Stomach (tissue), 9 donors: ENCODE measurements around the gene MIOS. TPM values are rescaled to one million over a fixed set of nuclear protein-coding genes. Genes with fewer than 3 reads are reported as not detected.

Experiments
- DNase-seq, 2 donors: peaks; one replicate each; pipeline versions ENCODE4 v3.0.0 to v3.0.0-alpha.2; 2013 to 2019
- H3K27ac ChIP-seq, 5 donors: fragments of 200-600 bp in 4 of 5; sonication (generic) in 4 of 5; one replicate each; pipeline ENCODE4 v1.5.1; 2013 to 2019; ENCODE audit warnings: mild to moderate bottlenecking in 1 of 5, moderate library complexity in 1 of 5
- H3K27me3 ChIP-seq, 3 donors: fragments of 200-600 bp; sonication (generic); one replicate each; pipeline ENCODE4 v1.5.1; 2017 to 2019; ENCODE audit warnings: mixed run types in 1 of 3
- H3K36me3 ChIP-seq, 4 donors: fragments of 200-600 bp; sonication (generic); 1 replicate in 3 of 4; 2 replicates in 1 of 4; pipeline ENCODE4 v1.5.1; 2016 to 2019
- H3K4me1 ChIP-seq, 4 donors: fragments of 200-600 bp; sonication (generic); one replicate each; pipeline ENCODE4 v1.5.1; 2016 to 2019
- H3K4me3 ChIP-seq, 4 donors: fragments of 200-600 bp; sonication (generic) in 3 of 4; one replicate each; pipeline ENCODE4 v1.5.1; 2016 to 2019; ENCODE audit warnings: mild to moderate bottlenecking in 1 of 4
- H3K9me3 ChIP-seq, 4 donors: fragments of 200-600 bp; sonication (generic); one replicate each; pipeline ENCODE4 v1.5.1; 2016 to 2019
- CTCF ChIP-seq, 7 experiments: fragments of 450-650 bp in 4 of 7; fragments of 200-600 bp in 3 of 7; sonication (generic) in 3 of 7; IDR thresholded peaks; one replicate each; pipeline ENCODE4 v1.5.1; 2016 to 2019; ENCODE audit warnings: antibody characterized with exemption in 7 of 7, control low read depth in 2 of 7, mild to moderate bottlenecking in 1 of 7
- EP300 ChIP-seq: sonication (generic); formaldehyde crosslinking; IDR thresholded peaks from one replicate; pipeline ENCODE4 v1.6.1; 2017; ENCODE audit warnings: antibody characterized with exemption
- POLR2A ChIP-seq, 4 donors: fragments of 450-650 bp; IDR thresholded peaks; one replicate each; pipeline ENCODE4 v1.6.1; 2016; ENCODE audit warnings: antibody characterized with exemption in 4 of 4, control low read depth in 2 of 4, mild to moderate bottlenecking in 1 of 4, moderate library complexity in 1 of 4
- POLR2AphosphoS5 ChIP-seq, 3 donors: sonication (generic); formaldehyde crosslinking; IDR thresholded peaks; one replicate each; pipeline ENCODE4 v1.6.1; 2016; ENCODE audit warnings: antibody characterized with exemption in 3 of 3
- WGBS, 5 donors: extraction: QIAGEN DNeasy Blood & Tissue Kit in 3 of 5; methylation state at CpG; one replicate each; pipeline versions ENCODE4 v1.1.5 to v1.1.7; 2013 to 2018; 5-methylcytosine and 5-hydroxymethylcytosine counted together
- intact Hi-C: fragments of 100-400 bp; cut with DNase I; formaldehyde crosslinking; loops from one replicate; pipeline ENCODE4 v1.15.1; 2023; ENCODE audit warnings: low total_unique reads
- polyA plus RNA-seq, 3 donors: library from polyadenylated mRNA; stranded (reverse); fragments of 200-250 nt; gene quantifications; one replicate each; pipeline ENCODE4 v1.2.3, GENCODE V29; 2013
- total RNA-seq, 5 donors: library from RNA; depleted of rRNA; stranded (reverse); fragments of >200 nt; gene quantifications; one replicate each; pipeline versions ENCODE4 v1.1.0 to v1.2.3, GENCODE V29; 2014 to 2016
- donor health status: healthy with polysubstance abuse.
- donor health status: Bipolar disorder and iron deficiency.
- donor health status: healthy.

MIOS gene
- total and polyA plus RNA-seq, 8 donors, result 10.7 to 82.9 (median 30.6) TPM

- peak overlapping the region; percentile 76 to 93 (median 83) for H3K4me3 ChIP-seq
- peaks cover 16 to 66% (median 46%) of the 10 kb centered on the region in 4 donors for H3K4me1 ChIP-seq
- intact Hi-C loops, result no loop called here
- 91 to 99% (median 95%) methylated on average over 4 of the region's 4 CpGs for WGBS, 5 donors
- no peaks in the 10 kb centered on the region for H3K27me3 ChIP-seq
- no peak for DNase-seq
- H3K36me3 ChIP-seq, result no peaks in the 10 kb centered on the region
- TF ChIP-seq POLR2AphosphoS5 (IDR thresholded peaks at IDR 0.05) (no peak), CTCF (IDR thresholded peaks at IDR 0.05) (no peak), POLR2A (IDR thresholded peaks at IDR 0.05) (no peak), EP300 (no peak)
- peak overlapping the region; percentile 95 to 99 (median 97) for H3K27ac ChIP-seq
- H3K9me3 ChIP-seq, result peaks cover 0 to 3% (median 0%) of the 10 kb centered on the region in 4 donors
These were observed 1.5 kb upstream of the MIOS start for GRCh38 chr7:7565018-7565680.

- Histone ChIP-seq H3K9me3 (no peaks in the 10 kb centered on the region), H3K27me3 (no peaks in the 10 kb centered on the region), H3K4me1 (peaks cover 16 to 73% (median 49%) of the 10 kb centered on the region in 4 donors), H3K27ac (peak overlapping the region; percentile 95 to 99 (median 97)), H3K4me3 (peak overlapping the region; percentile 76 to 93 (median 83)), H3K36me3 (peaks cover 0 to 5% (median 0%) of the 10 kb centered on the region in 4 donors)
- 60 to 74% (median 69%) methylated on average over 26 of the region's 26 CpGs for WGBS, 5 donors
- intact Hi-C loops, result no loop called here
- peak; percentile 42 to 85 for DNase-seq
- no peak for TF ChIP-seq EP300
- TF ChIP-seq CTCF (IDR thresholded peaks at IDR 0.05), result no peak
- TF ChIP-seq POLR2AphosphoS5 (IDR thresholded peaks at IDR 0.05), result peak in 1 of 3 donors; percentile 13
- TF ChIP-seq POLR2A (IDR thresholded peaks at IDR 0.05), result peak in 1 of 4 donors; percentile 31
These were observed 686 bp upstream of the MIOS start for GRCh38 chr7:7565746-7566650.

- TF ChIP-seq POLR2A (IDR thresholded peaks at IDR 0.05) (no peak), POLR2AphosphoS5 (IDR thresholded peaks at IDR 0.05) (no peak), CTCF (IDR thresholded peaks at IDR 0.05) (no peak), EP300 (no peak)
- intact Hi-C loops, result no loop called here
- peak overlapping the region; percentile 76 to 93 (median 83) for H3K4me3 ChIP-seq
- peak in 1 of 2 donors; percentile 38 for DNase-seq
- no peaks in the 10 kb centered on the region for H3K27me3 ChIP-seq
- peak overlapping the region in 4 of 5 donors; percentile 95 to 98 (median 96) for H3K27ac ChIP-seq
- 21 to 43% (median 32%) methylated on average over 2 of the region's 2 CpGs for WGBS, 5 donors
- H3K36me3 ChIP-seq, result peaks cover 0 to 7% (median 3%) of the 10 kb centered on the region in 4 donors
- H3K4me1 ChIP-seq, result peaks cover 14 to 67% (median 48%) of the 10 kb centered on the region in 4 donors
- no peaks in the 10 kb centered on the region for H3K9me3 ChIP-seq
These were observed 1.3 kb downstream of the MIOS start for GRCh38 chr7:7567898-7568531.

GRCh38 chr7:7568553-7568952 lies 1.9 kb downstream of the MIOS start:
- intact Hi-C loops, result no loop called here

More at GRCh38 chr7:7568553-7568952, 1.9 kb downstream of the MIOS start:
- Histone ChIP-seq H3K4me1 (peaks cover 13 to 66% (median 47%) of the 10 kb centered on the region in 4 donors), H3K4me3 (peak overlapping the region in 3 of 4 donors; percentile 76 to 93 (median 80)), H3K9me3 (no peaks in the 10 kb centered on the region), H3K27ac (peak overlapping the region in 3 of 5 donors; percentile 27 to 98 (median 32)), H3K27me3 (no peaks in the 10 kb centered on the region), H3K36me3 (peaks cover 0 to 11% (median 5%) of the 10 kb centered on the region in 4 donors)
- 47 to 75% (median 67%) methylated on average over 4 of the region's 4 CpGs for WGBS, 5 donors
- no peak for DNase-seq
- TF ChIP-seq EP300, result no peak
- no peak for TF ChIP-seq POLR2A (IDR thresholded peaks at IDR 0.05)
- TF ChIP-seq POLR2AphosphoS5 (IDR thresholded peaks at IDR 0.05), result no peak
- no peak for TF ChIP-seq CTCF (IDR thresholded peaks at IDR 0.05)
